Smooth muscle cell (in vitro differentiated cells): ENCODE measurements around the gene KRTAP1-3. TPM values are rescaled to one million over a fixed set of nuclear protein-coding genes. Genes with fewer than 3 reads are reported as not detected.

ENCODE experiments used
- DNase-seq: peaks from one replicate; lab custom pipeline; 2025; ENCODE audit not compliant: unreplicated experiment; lab: John Stamatoyannopoulos, UW
- H2AFZ ChIP-seq: fragments of 200-600 bp; sonication (generic); 2 replicates; pipeline ENCODE4 v1.6.0; 2016; ENCODE audit warnings: antibody characterized with exemption, low read depth, mild to moderate bottlenecking
- H3F3A ChIP-seq: fragments of 200-600 bp; sonication (generic); 2 replicates; pipeline ENCODE4 v1.6.0; 2017; ENCODE audit warnings: antibody characterized with exemption, low read depth
- H3K27ac ChIP-seq: fragments of 200-600 bp; sonication (generic); 2 replicates; pipeline ENCODE4 v1.5.1; 2016; ENCODE audit warnings: low read depth, mild to moderate bottlenecking
- H3K27me3 ChIP-seq: fragments of 200-600 bp; sonication (generic); 2 replicates; pipeline ENCODE4 v1.6.1; 2016; ENCODE audit warnings: low read depth, mild to moderate bottlenecking
- H3K36me3 ChIP-seq: fragments of 200-600 bp; sonication (generic); 2 replicates; pipeline ENCODE4 v1.5.1; 2016; ENCODE audit warnings: low read depth
- H3K4me1 ChIP-seq: fragments of 200-600 bp; sonication (generic); 2 replicates; pipeline ENCODE4 v1.5.1; 2016; ENCODE audit warnings: low read depth
- H3K4me2 ChIP-seq: fragments of 200-600 bp; sonication (generic); 2 replicates; pipeline ENCODE4 v1.6.0; 2016; ENCODE audit warnings: mild to moderate bottlenecking
- H3K4me3 ChIP-seq: fragments of 200-600 bp; sonication (generic); 2 replicates; pipeline ENCODE4 v1.5.1; 2016; ENCODE audit warnings: mild to moderate bottlenecking
- H3K79me2 ChIP-seq: fragments of 200-600 bp; sonication (generic); 2 replicates; pipeline ENCODE4 v1.6.0; 2016; ENCODE audit warnings: low read depth, mild to moderate bottlenecking
- H3K9ac ChIP-seq: fragments of 200-600 bp; sonication (generic); 2 replicates; pipeline ENCODE4 v1.6.0; 2016; ENCODE audit warnings: low read depth
- H3K9me3 ChIP-seq: fragments of 200-600 bp; sonication (generic); replicated peaks from 2 replicates; pipeline ENCODE4 v1.5.1; 2016; ENCODE audit warnings: low read depth
- H4K20me1 ChIP-seq: fragments of 200-600 bp; sonication (generic); 2 replicates; pipeline ENCODE4 v1.6.0; 2016; ENCODE audit warnings: low read depth
- CTCF ChIP-seq: fragments of 200-600 bp; sonication (generic); IDR thresholded peaks from 2 replicates; pipeline ENCODE4 v1.5.1; 2017; ENCODE audit warnings: borderline replicate concordance, mild to moderate bottlenecking, antibody characterized with exemption; ENCODE audit not compliant: insufficient read depth, poor library complexity, severe bottlenecking
- WGBS: methylation state at CpG from one replicate; pipeline ENCODE4 v1.1.7; 2016; ENCODE audit warnings: low lambda C conversion rate; 5-methylcytosine and 5-hydroxymethylcytosine counted together
- polyA plus RNA-seq: library from polyadenylated mRNA; unstranded; fragments of >200 nt; fragmentation: Nextera tagmentation; extraction: Ambion mirVana; gene quantifications from 2 replicates; pipeline ENCODE4 v1.2.1, GENCODE V29; 2016
- total RNA-seq: library from RNA; depleted of rRNA; stranded (reverse); fragments of >200 nt; gene quantifications from 2 replicates; pipeline ENCODE4 v1.2.3, GENCODE V29; 2014

The KRTAP1-3 gene
- total and polyA plus RNA-seq, 2 experiments from 2014 or later: not detected

GRCh38 chr17:41016578-41017215 is 18.0 kb downstream of the KRTAP1-3 start:
- H3K36me3 ChIP-seq: no peaks in the 10 kb centered on the region
- no peaks in the 10 kb centered on the region for H3K4me1 ChIP-seq
- H3K79me2 ChIP-seq: no peaks in the 10 kb centered on the region
- no peak overlapping the region for H3K4me2 ChIP-seq
- no peak overlapping the region for H3K27ac ChIP-seq
- H3K4me3 ChIP-seq: no peak overlapping the region
- no peaks in the 10 kb centered on the region for H3K27me3 ChIP-seq
- no peak for DNase-seq
- H3K9ac ChIP-seq: no peak overlapping the region
- no peak overlapping the region for H2AFZ ChIP-seq
- no peaks in the 10 kb centered on the region for H3F3A ChIP-seq
- no peak for TF ChIP-seq CTCF
- 93% methylated on average over 13 of the region's 13 CpGs for WGBS
- no peaks in the 10 kb centered on the region for H4K20me1 ChIP-seq
- H3K9me3 ChIP-seq: no peaks in the 10 kb centered on the region

GRCh38 chr17:41015454-41015853 is 19.2 kb downstream of the KRTAP1-3 start:
- 79% methylated on average over 7 of the region's 7 CpGs for WGBS
- Histone ChIP-seq H2AFZ (no peak overlapping the region), H3K4me2 (no peak overlapping the region), H3K79me2 (no peaks in the 10 kb centered on the region), H3F3A (no peaks in the 10 kb centered on the region), H3K4me1 (no peaks in the 10 kb centered on the region), H4K20me1 (no peaks in the 10 kb centered on the region), H3K36me3 (no peaks in the 10 kb centered on the region), H3K27ac (no peak overlapping the region), H3K27me3 (no peaks in the 10 kb centered on the region), H3K9me3 (no peaks in the 10 kb centered on the region), H3K4me3 (no peak overlapping the region), H3K9ac (no peak overlapping the region)
- no peak for TF ChIP-seq CTCF
- no peak for DNase-seq

- Histone ChIP-seq H3K9me3 (no peaks in the 10 kb centered on the region), H3K4me2 (no peak overlapping the region), H3K9ac (no peak overlapping the region), H3F3A (no peaks in the 10 kb centered on the region), H3K27ac (no peak overlapping the region), H3K36me3 (no peaks in the 10 kb centered on the region), H3K79me2 (no peaks in the 10 kb centered on the region), H3K4me1 (peaks cover 5% of the 10 kb centered on the region), H3K4me3 (no peak overlapping the region), H4K20me1 (no peaks in the 10 kb centered on the region), H3K27me3 (no peaks in the 10 kb centered on the region), H2AFZ (no peak overlapping the region)
- DNase-seq: no peak
- TF ChIP-seq CTCF: no peak
- 52% methylated on average over 1 of the region's 1 CpG for WGBS
Observed at GRCh38 chr17:41013606-41014005, 21.1 kb downstream of the KRTAP1-3 start.

- TF ChIP-seq CTCF: no peak
- Histone ChIP-seq H3K36me3 (no peaks in the 10 kb centered on the region), H3F3A (no peaks in the 10 kb centered on the region), H2AFZ (no peak overlapping the region), H3K27ac (no peak overlapping the region), H3K9ac (no peak overlapping the region), H4K20me1 (no peaks in the 10 kb centered on the region), H3K9me3 (no peaks in the 10 kb centered on the region), H3K4me2 (no peak overlapping the region), H3K4me3 (no peak overlapping the region), H3K79me2 (no peaks in the 10 kb centered on the region), H3K4me1 (peaks cover 5% of the 10 kb centered on the region), H3K27me3 (no peaks in the 10 kb centered on the region)
- 39% methylated on average over 3 of the region's 3 CpGs for WGBS
- no peak for DNase-seq
Observed at GRCh38 chr17:41013181-41013580, 21.5 kb downstream of the KRTAP1-3 start.
